T-helper 2 cell (primary cell): ENCODE results near the gene TOP2B.

ENCODE experiments used
- DNase-seq, 5 experiments: peaks; one replicate each; pipeline versions ENCODE4 v3.0.0 to v3.0.0-alpha.2; 2012 to 2022

The TOP2B gene

GRCh38 chr3:25580534-25580933 is 84.2 kb downstream of the TOP2B start:
- no peak for DNase-seq

- no peak for DNase-seq
These were observed 86.6 kb downstream of the TOP2B start for GRCh38 chr3:25578059-25578458.

- DNase-seq: no peak
These were observed 87.8 kb downstream of the TOP2B start for GRCh38 chr3:25576831-25577454.

- DNase-seq: no peak
These were observed 88.6 kb downstream of the TOP2B start for GRCh38 chr3:25576146-25576545.

- DNase-seq: no peak
These were observed 89.7 kb downstream of the TOP2B start for GRCh38 chr3:25575001-25575400.

- DNase-seq: no peak
These were observed 90.4 kb downstream of the TOP2B start for GRCh38 chr3:25574172-25574765.

- no peak for DNase-seq
These were observed 91.1 kb downstream of the TOP2B start for GRCh38 chr3:25573386-25574171.

GRCh38 chr3:25572919-25573385 is 91.8 kb downstream of the TOP2B start:
- no peak for DNase-seq

GRCh38 chr3:25572336-25572735 is 92.4 kb downstream of the TOP2B start:
- no peak for DNase-seq

- DNase-seq: no peak
These were observed 93.4 kb downstream of the TOP2B start for GRCh38 chr3:25571285-25571684.

GRCh38 chr3:25568525-25569078 is 96.1 kb downstream of the TOP2B start:
- DNase-seq: no peak

GRCh38 chr3:25567806-25568524 is 96.7 kb downstream of the TOP2B start:
- no peak for DNase-seq

- DNase-seq: no peak
These were observed 97.3 kb downstream of the TOP2B start for GRCh38 chr3:25567388-25567787.

GRCh38 chr3:25566358-25566920 is 98.3 kb downstream of the TOP2B start:
- no peak for DNase-seq

GRCh38 chr3:25565807-25566206 is 98.9 kb downstream of the TOP2B start:
- DNase-seq: no peak

GRCh38 chr3:25564075-25564474 is 100.6 kb downstream of the TOP2B start:
- DNase-seq: no peak

GRCh38 chr3:25563601-25564000 is 101.1 kb downstream of the TOP2B start:
- DNase-seq: no peak

GRCh38 chr3:25558796-25559195 is 105.9 kb downstream of the TOP2B start:
- no peak for DNase-seq

GRCh38 chr3:25558121-25558520 is 106.6 kb downstream of the TOP2B start:
- no peak for DNase-seq

- DNase-seq: no peak
These were observed 107.0 kb downstream of the TOP2B start for GRCh38 chr3:25557694-25558093.

- no peak for DNase-seq
These were observed 108.3 kb downstream of the TOP2B start for GRCh38 chr3:25556447-25556846.

GRCh38 chr3:25555695-25556437 is 108.8 kb downstream of the TOP2B start:
- DNase-seq: no peak
